Memory B cell (primary cell): ENCODE results near the gene REEP1.
"Not testable (repeated sequence)": the region's sequence is repeated elsewhere in the genome, so short reads cannot be mapped to it uniquely, and the experiment has no call there.

ENCODE experiments used
- ATAC-seq: fragments of 150-1000 bp; cut with Tn5 transposase; 2 replicates; pipeline ENCODE4 v1.10.0; 2021; ENCODE audit warnings: low read depth, mild to moderate bottlenecking, moderate library complexity
- DNase-seq, 2 donors: peaks; one replicate each; pipeline ENCODE4 v3.0.0; 2022; ENCODE audit warnings: low spot score in 2 of 2
- H3K27ac Mint-ChIP-seq: one replicate; pipeline ENCODE4 v1.8.0; 2022; ENCODE audit warnings: mild to moderate bottlenecking, moderate library complexity, mixed read lengths
- H3K27me3 Mint-ChIP-seq: one replicate; pipeline ENCODE4 v1.8.0; 2022; ENCODE audit warnings: mixed read lengths
- H3K36me3 Mint-ChIP-seq: one replicate; pipeline ENCODE4 v1.8.0; 2022; ENCODE audit warnings: mild to moderate bottlenecking, mixed read lengths
- H3K4me1 Mint-ChIP-seq: one replicate; pipeline ENCODE4 v1.8.0; 2022; ENCODE audit warnings: mixed read lengths
- H3K4me3 Mint-ChIP-seq: one replicate; pipeline ENCODE4 v1.8.0; 2022; ENCODE audit warnings: mild to moderate bottlenecking, moderate library complexity, mixed read lengths
- H3K9me3 Mint-ChIP-seq: one replicate; pipeline ENCODE4 v1.8.0; 2022; ENCODE audit warnings: mixed read lengths

The REEP1 gene

DNA sequence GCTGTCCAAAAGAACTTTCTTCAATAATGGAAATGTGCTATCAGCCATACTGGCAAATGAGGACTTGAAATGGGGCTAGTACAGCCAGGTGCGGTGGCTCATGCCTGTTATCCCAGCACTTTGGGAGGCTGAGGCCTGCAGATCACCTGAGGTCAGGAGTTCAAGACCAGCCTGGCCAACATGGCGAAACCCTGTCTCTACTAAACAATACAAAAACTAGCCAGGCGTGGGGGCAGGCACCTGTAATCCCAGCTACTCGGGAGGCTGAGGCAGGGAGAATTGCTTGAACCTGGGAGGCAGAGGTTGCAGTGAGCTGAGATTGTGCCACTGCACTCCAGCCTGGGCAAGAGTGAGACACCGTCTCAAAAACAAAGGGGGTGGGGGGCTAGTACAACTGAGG is 92.6 kb downstream of the REEP1 start:
- not testable (repeated sequence) for H3K4me3 Mint-ChIP-seq, H3K27ac Mint-ChIP-seq, H3K36me3 Mint-ChIP-seq, H3K9me3 Mint-ChIP-seq, ATAC-seq, DNase-seq, H3K27me3 Mint-ChIP-seq
- H3K4me1 Mint-ChIP-seq: peaks cover 37% of the 10 kb centered on the region

DNA sequence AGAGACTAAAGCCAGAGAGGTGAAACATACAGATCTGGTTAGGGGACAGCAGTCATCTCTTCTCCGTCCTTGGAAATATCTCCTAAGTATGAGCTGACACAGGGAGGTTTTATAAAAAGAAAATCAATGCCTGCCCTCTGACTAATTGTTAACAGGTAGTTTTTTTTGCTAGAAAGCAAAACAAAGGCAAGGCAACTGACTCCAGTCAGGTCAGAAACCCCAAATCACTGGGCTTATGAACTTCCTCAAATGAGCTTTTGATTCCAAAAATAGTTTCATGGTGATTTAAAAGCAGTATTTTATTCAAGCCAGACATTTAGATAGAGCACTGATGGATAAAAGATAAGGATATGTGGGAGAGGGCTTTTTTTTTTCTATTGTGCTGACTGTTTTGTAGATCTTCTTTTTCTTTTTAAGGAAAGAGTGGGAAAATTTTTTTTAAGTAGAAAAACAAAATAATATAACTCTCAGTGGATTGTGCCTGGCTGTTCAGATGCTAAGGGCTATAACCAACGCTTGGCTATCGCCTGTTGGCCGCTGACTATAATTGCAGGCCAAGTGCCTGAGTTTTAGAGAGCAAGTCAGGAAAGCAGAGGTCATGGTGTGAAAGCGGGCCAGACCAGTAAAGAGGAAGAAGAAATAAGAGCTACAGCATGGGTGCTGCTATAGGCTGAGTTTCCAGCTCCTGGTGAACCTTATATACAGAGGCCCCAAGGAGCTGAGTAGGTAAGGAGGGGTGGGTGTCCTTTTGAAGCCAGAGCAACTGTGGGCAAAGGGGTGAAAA is 93.3 kb downstream of the REEP1 start:
- Mint-ChIP-seq H3K9me3 (no peaks in the 10 kb centered on the region), H3K27ac (peak overlapping the region; percentile 2), H3K36me3 (no peaks in the 10 kb centered on the region), H3K4me3 (peak overlapping the region; percentile 11), H3K27me3 (no peaks in the 10 kb centered on the region), H3K4me1 (peaks cover 37% of the 10 kb centered on the region)
- ATAC-seq (peak; percentile 77), DNase-seq (peak in 1 of 2 donors; percentile 23)

DNA sequence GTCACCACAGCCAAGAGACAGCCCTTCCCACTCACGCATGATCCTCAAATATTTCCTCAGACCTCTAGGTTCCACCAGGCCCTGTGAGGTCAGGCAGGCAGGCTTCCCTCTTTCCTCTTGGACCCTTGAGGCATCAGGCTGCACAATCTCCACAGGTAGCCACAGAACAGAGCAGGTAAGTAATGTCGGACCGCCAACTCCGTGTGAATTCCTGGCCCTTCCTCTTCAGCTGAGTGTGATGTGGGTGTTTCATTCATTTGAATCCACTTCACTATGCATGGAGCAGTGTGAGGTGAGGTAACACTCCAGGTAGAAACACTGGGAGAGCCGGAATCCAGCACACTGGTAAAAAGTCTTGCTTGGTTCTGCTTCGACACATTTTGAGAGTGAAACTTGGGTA is 94.2 kb downstream of the REEP1 start:
- no peak for DNase-seq
- peak overlapping the region; percentile 68 for H3K27ac Mint-ChIP-seq
- no peaks in the 10 kb centered on the region for H3K36me3 Mint-ChIP-seq
- H3K4me3 Mint-ChIP-seq: no peak overlapping the region
- peaks cover 41% of the 10 kb centered on the region for H3K4me1 Mint-ChIP-seq
- no peaks in the 10 kb centered on the region for H3K9me3 Mint-ChIP-seq
- no peak for ATAC-seq
- H3K27me3 Mint-ChIP-seq: no peaks in the 10 kb centered on the region

DNA sequence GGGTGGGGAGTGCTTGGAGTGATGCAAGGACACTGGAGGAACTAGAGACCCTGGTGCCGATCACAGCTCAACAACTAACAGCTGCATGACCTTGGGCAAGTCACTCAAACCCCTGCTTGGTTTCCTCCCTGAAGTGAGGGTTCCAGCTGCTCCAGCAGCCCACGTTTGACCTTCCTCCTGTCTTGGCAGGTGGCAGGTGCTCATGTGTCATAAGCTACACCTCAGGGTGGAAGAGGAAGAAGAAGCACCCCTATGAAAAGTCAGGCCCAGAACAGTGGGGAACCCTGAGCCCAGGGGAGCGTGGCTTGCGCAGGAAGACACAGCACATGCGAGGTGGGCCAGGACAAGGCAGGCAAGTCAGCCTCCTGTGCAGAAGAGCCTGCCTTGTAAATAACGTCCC is 95.8 kb downstream of the REEP1 start:
- DNase-seq: no peak
- H3K36me3 Mint-ChIP-seq: no peaks in the 10 kb centered on the region
- peak overlapping the region; percentile 53 for H3K27ac Mint-ChIP-seq
- ATAC-seq: peak; percentile 24
- H3K4me3 Mint-ChIP-seq: no peak overlapping the region
- H3K4me1 Mint-ChIP-seq: peaks cover 47% of the 10 kb centered on the region
- H3K9me3 Mint-ChIP-seq: no peaks in the 10 kb centered on the region
- no peaks in the 10 kb centered on the region for H3K27me3 Mint-ChIP-seq

DNA sequence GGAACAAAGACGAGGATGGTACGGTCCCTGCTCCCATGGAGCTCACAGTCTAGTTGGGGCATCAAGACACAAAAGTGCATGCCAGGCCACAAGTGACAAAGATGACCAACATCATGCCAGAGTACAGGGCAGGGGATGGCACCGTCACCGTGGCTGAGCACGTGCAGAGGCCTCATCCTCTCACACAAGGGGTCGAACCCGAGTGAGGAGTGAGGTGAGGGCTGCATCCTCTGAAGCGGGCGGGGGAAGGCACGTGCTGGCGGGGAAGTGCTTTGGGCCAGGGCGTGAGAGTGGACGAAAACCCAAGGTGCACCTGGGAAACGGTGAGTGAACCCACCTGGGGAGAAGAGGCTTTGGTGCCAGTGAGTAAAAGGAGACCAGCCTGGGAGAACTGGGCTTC is 97.2 kb downstream of the REEP1 start:
- H3K27ac Mint-ChIP-seq: peak overlapping the region; percentile 72
- H3K4me1 Mint-ChIP-seq: peaks cover 49% of the 10 kb centered on the region
- ATAC-seq (no peak), DNase-seq (no peak)
- no peaks in the 10 kb centered on the region for H3K36me3 Mint-ChIP-seq
- H3K4me3 Mint-ChIP-seq: no peak overlapping the region
- peaks cover 2% of the 10 kb centered on the region for H3K9me3 Mint-ChIP-seq
- peaks cover 2% of the 10 kb centered on the region for H3K27me3 Mint-ChIP-seq

DNA sequence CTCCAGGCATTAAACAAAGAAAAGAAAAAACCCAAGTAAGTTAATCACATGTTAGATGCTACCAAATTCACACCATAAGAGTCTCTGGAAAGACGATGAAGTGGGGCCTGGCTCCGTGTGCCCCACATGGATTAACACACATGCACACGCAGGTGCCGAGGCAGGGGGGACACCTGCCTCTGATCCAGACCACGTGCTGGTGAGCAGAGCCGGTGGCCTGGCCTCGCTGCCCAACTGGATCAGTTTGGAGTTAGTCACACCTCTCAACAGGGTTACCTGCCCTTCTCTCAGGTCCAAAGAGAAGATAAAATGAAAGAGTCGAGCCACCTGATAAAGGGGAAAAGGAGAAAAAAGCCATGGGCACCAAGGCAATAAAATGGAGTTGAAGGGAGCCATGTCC is 97.7 kb downstream of the REEP1 start:
- Mint-ChIP-seq H3K36me3 (no peaks in the 10 kb centered on the region), H3K4me1 (peaks cover 49% of the 10 kb centered on the region), H3K4me3 (no peak overlapping the region), H3K27me3 (peaks cover 2% of the 10 kb centered on the region), H3K27ac (peak overlapping the region; percentile 72), H3K9me3 (peaks cover 2% of the 10 kb centered on the region)
- ATAC-seq (no peak), DNase-seq (no peak)

DNA sequence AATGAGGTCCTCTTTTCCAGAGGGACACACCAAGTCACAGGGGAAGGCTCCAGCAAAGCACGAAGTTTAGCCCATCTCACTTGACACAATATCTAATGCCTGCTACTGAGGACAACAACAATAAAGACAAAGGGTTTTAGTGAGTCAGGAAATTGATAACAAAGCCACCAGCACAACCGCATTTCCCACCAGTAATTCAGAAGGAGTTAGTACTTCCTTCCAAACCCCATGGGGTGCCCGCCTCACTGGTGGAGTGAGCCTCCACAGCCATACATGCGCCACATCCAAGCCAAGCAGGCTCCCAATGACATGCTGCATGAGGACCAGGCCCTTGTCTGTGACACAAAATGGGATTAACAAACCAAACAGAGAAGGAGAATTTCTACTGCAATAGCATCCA is 98.1 kb downstream of the REEP1 start:
- ATAC-seq (no peak), DNase-seq (no peak)
- H3K9me3 Mint-ChIP-seq: peaks cover 2% of the 10 kb centered on the region
- peaks cover 2% of the 10 kb centered on the region for H3K27me3 Mint-ChIP-seq
- H3K27ac Mint-ChIP-seq: peak overlapping the region; percentile 72
- no peak overlapping the region for H3K4me3 Mint-ChIP-seq
- H3K36me3 Mint-ChIP-seq: no peaks in the 10 kb centered on the region
- H3K4me1 Mint-ChIP-seq: peaks cover 46% of the 10 kb centered on the region

DNA sequence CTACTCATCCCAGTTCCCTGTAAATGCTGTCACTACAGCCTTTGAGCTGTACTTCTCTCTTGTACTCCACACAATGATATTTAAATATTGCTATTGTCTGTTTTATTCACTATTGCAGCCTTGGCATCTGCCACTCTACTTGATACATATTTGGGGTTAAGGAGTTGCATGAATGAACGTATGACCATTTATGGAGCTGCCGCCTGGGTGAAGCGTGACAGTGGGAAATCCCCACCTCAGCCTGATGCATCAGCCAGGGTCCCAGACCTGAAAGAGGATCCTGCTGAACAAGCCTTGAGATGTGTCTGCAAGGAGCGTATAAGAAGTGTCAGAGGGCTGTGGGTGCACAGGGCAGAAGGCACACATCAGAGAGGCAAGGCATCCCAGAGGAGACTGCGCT is 99.1 kb downstream of the REEP1 start:
- H3K4me3 Mint-ChIP-seq: peak overlapping the region; percentile 0

DNA sequence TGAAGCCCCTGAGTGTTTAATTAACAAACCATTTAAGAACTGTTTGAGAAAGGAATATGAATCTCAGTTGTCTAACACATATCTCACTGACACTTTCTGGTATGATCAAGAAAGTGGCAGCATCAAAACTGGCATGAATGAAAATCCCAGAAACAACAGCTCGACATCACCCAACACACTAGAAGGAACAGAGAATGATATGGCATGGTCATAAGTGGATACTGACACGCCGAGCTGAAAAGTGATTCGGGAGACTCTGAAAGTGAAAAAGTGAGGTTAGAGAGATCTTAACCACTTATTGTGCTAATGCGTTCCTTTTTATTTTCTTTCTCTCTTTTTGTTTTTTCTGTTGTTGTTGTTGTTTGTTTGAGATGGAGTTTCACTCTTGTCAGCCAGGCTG is 100.3 kb downstream of the REEP1 start:
- Mint-ChIP-seq H3K9me3 (peaks cover 2% of the 10 kb centered on the region), H3K27me3 (peaks cover 2% of the 10 kb centered on the region), H3K4me3 (no peak overlapping the region), H3K27ac (peak overlapping the region; percentile 56), H3K4me1 (peaks cover 26% of the 10 kb centered on the region), H3K36me3 (no peaks in the 10 kb centered on the region)
- ATAC-seq: no peak
- no peak for DNase-seq

More for the DNA sequence above, 99.1 kb downstream of the REEP1 start:
- ATAC-seq (peak; percentile 96), DNase-seq (peak; percentile 60 to 79)
- H3K9me3 Mint-ChIP-seq: peaks cover 2% of the 10 kb centered on the region
- H3K27ac Mint-ChIP-seq: peak overlapping the region; percentile 33
- H3K27me3 Mint-ChIP-seq: peaks cover 2% of the 10 kb centered on the region
- H3K36me3 Mint-ChIP-seq: no peaks in the 10 kb centered on the region
- peaks cover 38% of the 10 kb centered on the region for H3K4me1 Mint-ChIP-seq

DNA sequence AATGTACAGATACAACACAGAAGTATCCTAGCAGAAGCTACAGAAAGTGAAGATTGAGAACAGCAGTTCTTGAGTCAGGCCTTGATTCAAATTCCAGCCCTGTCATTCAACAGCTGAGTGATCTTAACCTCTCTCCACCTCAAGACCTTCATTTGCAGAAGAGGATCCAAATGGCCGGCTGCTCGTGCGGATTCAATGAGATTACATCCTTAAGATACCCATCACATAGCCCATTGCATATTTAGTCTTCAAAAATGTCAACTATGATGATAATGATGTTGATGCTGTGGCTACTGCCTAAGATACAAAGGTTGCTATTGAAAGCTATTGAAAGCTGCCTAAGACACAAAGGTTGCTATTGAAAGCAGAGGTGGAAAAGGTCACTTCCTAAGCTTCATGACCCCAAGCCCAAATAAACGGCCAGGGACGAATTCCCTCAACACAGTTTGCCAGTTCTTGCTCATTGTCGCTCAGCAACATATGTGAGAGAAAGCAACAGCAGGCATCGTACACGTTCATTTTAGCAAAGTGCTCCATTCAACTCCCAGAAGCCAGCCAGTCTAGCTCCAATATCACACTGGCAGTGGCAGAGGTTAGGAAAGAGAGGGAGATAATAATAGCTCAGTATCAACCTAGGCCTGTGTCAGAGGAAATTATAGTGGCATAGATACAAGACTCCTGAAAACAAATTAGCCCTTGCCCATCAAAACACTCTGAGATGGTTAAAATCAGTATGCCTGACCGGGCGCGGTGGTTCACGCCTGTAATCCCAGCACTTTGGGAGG is 102.0 kb downstream of the REEP1 start:
- no peaks in the 10 kb centered on the region for H3K36me3 Mint-ChIP-seq
- H3K4me1 Mint-ChIP-seq: peaks cover 14% of the 10 kb centered on the region
- DNase-seq (no peak), ATAC-seq (no peak)
- H3K27me3 Mint-ChIP-seq: peaks cover 3% of the 10 kb centered on the region
- H3K9me3 Mint-ChIP-seq: peaks cover 2% of the 10 kb centered on the region
- H3K27ac Mint-ChIP-seq: no peak overlapping the region
- H3K4me3 Mint-ChIP-seq: no peak overlapping the region

DNA sequence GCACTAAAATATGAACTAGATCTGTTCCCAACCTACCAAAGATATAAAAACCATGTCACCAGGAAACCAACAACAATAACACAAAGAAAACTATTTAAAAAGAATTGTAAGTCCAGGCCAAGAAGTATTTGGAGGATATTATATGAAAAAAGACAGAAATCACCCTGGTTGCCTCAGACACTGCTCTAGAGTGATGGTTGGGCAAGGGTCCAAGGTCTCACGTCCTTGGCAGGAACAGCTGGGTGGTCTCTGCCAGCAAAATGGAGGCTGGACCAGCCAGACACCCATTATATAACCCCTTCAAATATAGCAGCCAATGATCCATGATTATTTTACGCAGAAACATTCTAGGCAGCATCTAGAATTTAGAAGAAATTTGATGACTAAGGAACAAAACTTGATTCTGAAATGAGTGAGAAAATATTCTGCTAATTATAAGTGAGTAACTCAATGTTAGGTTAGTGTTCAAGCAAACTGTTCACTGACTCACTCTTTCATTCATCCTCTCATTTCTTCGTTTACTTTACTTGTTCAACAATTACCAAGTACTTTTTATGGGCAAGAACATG is 102.8 kb downstream of the REEP1 start:
- Mint-ChIP-seq H3K4me3 (no peak overlapping the region), H3K4me1 (peaks cover 12% of the 10 kb centered on the region), H3K9me3 (peaks cover 2% of the 10 kb centered on the region), H3K27me3 (peaks cover 3% of the 10 kb centered on the region), H3K36me3 (no peaks in the 10 kb centered on the region), H3K27ac (no peak overlapping the region)
- ATAC-seq (no peak), DNase-seq (no peak)

DNA sequence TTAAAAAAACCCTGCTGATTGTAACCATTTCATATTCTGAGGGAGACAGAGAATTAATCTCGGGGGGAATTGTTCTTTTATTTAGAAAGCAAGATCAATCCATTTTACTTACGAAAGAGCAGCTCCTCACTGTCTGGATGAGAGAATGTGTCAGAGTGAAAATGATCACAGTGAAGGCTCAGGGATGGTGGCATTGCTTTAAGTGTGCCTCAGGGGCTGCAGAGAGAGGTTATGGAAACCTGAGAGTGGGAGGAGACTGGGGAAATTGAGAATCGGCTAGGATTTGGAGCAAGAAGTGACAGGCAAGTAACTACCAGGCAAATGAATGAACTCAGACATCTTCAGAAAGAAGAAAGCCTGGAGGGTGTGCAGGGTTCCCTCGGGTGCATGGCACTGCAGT is 104.0 kb downstream of the REEP1 start:
- H3K4me1 Mint-ChIP-seq: peaks cover 17% of the 10 kb centered on the region
- no peak overlapping the region for H3K27ac Mint-ChIP-seq
- peaks cover 2% of the 10 kb centered on the region for H3K9me3 Mint-ChIP-seq
- no peak overlapping the region for H3K4me3 Mint-ChIP-seq
- DNase-seq (no peak), ATAC-seq (no peak)
- H3K27me3 Mint-ChIP-seq: peaks cover 3% of the 10 kb centered on the region
- no peaks in the 10 kb centered on the region for H3K36me3 Mint-ChIP-seq

DNA sequence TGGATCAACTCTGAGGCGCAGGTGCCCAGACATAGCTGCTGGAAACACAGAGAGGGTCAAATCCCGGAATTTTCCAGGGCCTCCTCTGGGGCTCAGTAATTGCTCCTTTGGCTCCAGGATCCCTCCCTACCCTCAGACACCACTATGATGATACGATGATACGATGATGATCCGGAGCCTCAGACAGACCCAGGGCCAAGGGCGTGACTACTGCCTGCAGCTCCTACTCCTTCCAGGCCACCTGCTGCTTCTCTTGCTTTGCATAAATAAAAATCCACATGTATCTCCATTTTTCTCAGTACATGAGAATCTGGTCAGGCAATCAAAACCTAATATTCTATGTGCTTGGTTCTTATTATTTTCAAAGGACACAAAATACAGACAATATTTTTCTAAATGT is 104.5 kb downstream of the REEP1 start:
- no peak overlapping the region for H3K27ac Mint-ChIP-seq
- H3K4me3 Mint-ChIP-seq: no peak overlapping the region
- H3K9me3 Mint-ChIP-seq: peaks cover 2% of the 10 kb centered on the region
- ATAC-seq (no peak), DNase-seq (no peak)
- peaks cover 3% of the 10 kb centered on the region for H3K27me3 Mint-ChIP-seq
- peaks cover 15% of the 10 kb centered on the region for H3K4me1 Mint-ChIP-seq
- no peaks in the 10 kb centered on the region for H3K36me3 Mint-ChIP-seq

DNA sequence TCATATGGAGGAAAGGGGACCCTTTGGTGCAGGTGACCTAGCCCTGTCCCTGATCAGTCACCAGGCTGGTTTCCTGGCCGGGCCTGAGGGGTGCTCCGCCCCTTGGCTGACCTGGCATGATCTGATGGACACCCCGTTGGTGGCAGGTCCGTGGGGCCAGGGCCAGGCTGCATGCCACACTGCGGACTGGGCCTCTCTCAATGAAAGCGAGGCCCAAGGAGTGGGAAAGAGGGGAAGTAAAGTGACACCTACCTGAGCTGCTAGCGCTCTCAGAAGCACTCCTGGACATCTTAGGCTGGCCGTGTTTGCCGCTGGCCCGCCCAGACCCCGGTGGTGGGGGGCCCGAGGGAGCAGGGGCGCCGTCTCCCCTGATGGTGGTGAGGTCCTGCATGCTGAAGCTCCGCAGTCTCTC is 105.0 kb downstream of the REEP1 start:
- peaks cover 2% of the 10 kb centered on the region for H3K9me3 Mint-ChIP-seq
- H3K27me3 Mint-ChIP-seq: peaks cover 3% of the 10 kb centered on the region
- H3K36me3 Mint-ChIP-seq: no peaks in the 10 kb centered on the region

More for the DNA sequence above, 105.0 kb downstream of the REEP1 start:
- no peak overlapping the region for H3K4me3 Mint-ChIP-seq
- ATAC-seq (no peak), DNase-seq (no peak)
- peaks cover 14% of the 10 kb centered on the region for H3K4me1 Mint-ChIP-seq
- H3K27ac Mint-ChIP-seq: no peak overlapping the region
